OCI-LY3 (cell line): ENCODE data around the gene PSMG2.

Experiments used
- EZH2phosphoT487 ChIP-seq: fragments of 200-600 bp; shearing (Covaris generic); IDR thresholded peaks from 2 replicates; pipeline ENCODE4 v1.6.1; 2018; ENCODE audit warnings: antibody characterized with exemption, mixed run types, low read depth
- TF ChIP-seq, protein P1 (sequence below): fragments of 200-600, 300-600 bp; sonication (generic); IDR thresholded peaks from 2 replicates; pipeline ENCODE4 v1.5.1; 2014; ENCODE audit warnings: antibody characterized with exemption, low read length, low read depth

DNA sequence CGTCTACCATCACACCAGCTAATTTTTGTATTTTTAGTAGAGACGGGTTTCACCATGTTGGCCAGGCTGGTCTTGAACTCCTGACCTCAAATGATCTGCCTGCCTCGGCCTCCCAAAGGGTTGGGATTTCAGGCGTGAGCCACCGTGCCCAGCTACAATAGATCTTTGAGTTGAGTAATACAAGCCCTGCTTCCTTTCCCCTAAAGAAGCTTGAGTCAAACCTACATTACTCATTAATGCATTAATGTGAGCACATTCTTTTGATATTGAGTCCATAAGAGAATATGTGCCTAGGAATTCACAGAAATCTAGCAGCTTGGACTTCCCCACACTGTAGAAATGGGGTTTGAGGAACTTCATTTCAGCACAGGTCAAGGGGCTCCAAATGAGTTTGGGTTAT, 39.6 kb downstream of the PSMG2 start:
- TF ChIP-seq, protein P1, sequence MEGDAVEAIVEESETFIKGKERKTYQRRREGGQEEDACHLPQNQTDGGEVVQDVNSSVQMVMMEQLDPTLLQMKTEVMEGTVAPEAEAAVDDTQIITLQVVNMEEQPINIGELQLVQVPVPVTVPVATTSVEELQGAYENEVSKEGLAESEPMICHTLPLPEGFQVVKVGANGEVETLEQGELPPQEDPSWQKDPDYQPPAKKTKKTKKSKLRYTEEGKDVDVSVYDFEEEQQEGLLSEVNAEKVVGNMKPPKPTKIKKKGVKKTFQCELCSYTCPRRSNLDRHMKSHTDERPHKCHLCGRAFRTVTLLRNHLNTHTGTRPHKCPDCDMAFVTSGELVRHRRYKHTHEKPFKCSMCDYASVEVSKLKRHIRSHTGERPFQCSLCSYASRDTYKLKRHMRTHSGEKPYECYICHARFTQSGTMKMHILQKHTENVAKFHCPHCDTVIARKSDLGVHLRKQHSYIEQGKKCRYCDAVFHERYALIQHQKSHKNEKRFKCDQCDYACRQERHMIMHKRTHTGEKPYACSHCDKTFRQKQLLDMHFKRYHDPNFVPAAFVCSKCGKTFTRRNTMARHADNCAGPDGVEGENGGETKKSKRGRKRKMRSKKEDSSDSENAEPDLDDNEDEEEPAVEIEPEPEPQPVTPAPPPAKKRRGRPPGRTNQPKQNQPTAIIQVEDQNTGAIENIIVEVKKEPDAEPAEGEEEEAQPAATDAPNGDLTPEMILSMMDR = no peak
- no peak for TF ChIP-seq EZH2phosphoT487
